ENCODE data around the gene CRTAP.

- TF ChIP-seq CTCF (conservative IDR thresholded peaks at IDR 0.05): no peak
- no peak for TF ChIP-seq EZH2 (IDR thresholded peaks at IDR 0.05; ENCODE audit: low read depth)
Measured at GRCh38 chr3:33128706-33129105, 14.9 kb downstream of the CRTAP start.
